Measurements from ENCODE around the gene TRIB2. TPM values are rescaled to one million over a fixed set of nuclear protein-coding genes. Genes with fewer than 3 reads are reported as not detected.

TRIB2 gene
- total RNA-seq, 1 experiment from 2014 or later = 6.2 TPM

DNA sequence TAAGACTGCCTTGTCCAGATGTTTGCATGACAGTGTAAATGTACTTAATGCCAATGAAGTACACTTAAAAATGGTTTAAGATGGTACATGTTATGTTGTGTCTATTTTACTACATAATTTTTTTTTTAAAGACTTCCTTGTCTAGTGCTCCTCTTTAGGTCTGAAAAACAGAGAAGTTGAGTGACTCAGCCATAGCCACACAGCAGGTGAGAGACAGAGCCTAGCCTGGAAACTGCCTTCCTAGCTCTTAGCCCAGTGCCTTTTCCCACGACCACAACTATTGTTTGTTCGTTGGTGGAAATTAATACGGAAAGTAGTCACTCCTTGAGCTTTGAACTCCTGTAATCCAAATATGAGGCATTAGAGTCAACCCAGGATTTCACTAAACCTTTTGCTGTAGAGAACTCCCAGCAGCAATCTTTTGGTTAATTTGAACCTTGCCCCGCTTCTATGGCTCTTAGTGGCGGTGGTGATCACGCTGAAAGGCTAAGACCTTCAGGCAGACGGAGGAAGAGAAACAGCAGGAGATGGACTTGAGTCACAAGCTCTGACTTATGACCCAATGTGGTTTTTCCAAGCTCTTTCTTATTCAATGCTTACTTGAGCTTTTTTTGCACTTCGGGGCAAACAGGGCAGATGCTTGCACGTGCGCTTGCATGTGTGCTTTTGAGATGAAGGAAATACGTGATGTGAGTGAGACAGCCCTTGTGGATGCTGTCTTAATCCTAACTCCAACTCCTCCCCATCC is 21.2 kb downstream of the TRIB2 start:
- intact Hi-C loops (cut with micrococcal nuclease; ENCODE audit: unreplicated experiment) = no loop called here
- CTCF ChIA-PET = no interaction called here
- Mint-ChIP-seq H3K27ac (ENCODE audit: unreplicated experiment) (no peak overlapping the region), H3K4me1 (ENCODE audit: low read depth, unreplicated experiment) (no peaks in the 10 kb centered on the region), H3K4me3 (ENCODE audit: low read depth, unreplicated experiment) (no peak overlapping the region), H3K27me3 (ENCODE audit: unreplicated experiment) (no peaks in the 10 kb centered on the region), H3K9me3 (ENCODE audit: low read depth, unreplicated experiment) (no peaks in the 10 kb centered on the region), H3K36me3 (ENCODE audit: insufficient read depth, unreplicated experiment) (no peaks in the 10 kb centered on the region)
- DNase-seq = no peak
- BruUV-seq (replicated peaks) = no TSS peak
- TF ChIP-seq, protein P1, sequence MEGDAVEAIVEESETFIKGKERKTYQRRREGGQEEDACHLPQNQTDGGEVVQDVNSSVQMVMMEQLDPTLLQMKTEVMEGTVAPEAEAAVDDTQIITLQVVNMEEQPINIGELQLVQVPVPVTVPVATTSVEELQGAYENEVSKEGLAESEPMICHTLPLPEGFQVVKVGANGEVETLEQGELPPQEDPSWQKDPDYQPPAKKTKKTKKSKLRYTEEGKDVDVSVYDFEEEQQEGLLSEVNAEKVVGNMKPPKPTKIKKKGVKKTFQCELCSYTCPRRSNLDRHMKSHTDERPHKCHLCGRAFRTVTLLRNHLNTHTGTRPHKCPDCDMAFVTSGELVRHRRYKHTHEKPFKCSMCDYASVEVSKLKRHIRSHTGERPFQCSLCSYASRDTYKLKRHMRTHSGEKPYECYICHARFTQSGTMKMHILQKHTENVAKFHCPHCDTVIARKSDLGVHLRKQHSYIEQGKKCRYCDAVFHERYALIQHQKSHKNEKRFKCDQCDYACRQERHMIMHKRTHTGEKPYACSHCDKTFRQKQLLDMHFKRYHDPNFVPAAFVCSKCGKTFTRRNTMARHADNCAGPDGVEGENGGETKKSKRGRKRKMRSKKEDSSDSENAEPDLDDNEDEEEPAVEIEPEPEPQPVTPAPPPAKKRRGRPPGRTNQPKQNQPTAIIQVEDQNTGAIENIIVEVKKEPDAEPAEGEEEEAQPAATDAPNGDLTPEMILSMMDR (IDR thresholded peaks at IDR 0.05; ENCODE audit: unreplicated experiment) = no peak

DNA sequence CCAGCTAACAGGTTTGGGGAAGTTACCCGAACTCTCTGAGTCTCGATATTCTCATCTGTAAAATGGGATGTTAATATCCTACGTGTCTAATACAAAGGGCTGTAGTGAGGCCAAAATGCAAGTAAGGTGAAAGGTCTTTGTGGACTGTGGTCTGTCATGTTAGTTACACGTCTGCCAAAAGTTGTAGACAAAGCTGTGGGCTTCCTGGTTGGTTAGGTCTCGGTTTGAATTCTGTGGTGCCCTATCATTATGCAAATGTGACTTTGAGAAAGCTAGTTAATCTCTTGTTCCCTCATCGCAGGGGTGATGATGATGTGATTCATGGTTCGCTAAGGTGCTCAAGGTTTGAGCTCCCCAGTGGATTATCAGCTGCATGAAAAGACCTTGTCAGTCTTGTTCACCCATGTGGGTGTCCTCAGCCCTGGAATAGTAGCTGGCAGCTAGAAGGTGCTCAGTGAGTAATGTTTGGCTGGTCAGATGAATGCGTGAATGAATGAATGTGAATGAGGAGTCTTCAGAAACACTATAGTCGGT is 23.1 kb downstream of the TRIB2 start:
- Mint-ChIP-seq H3K4me3 (ENCODE audit: low read depth, unreplicated experiment) (no peak overlapping the region), H3K27ac (ENCODE audit: unreplicated experiment) (no peak overlapping the region), H3K9me3 (ENCODE audit: low read depth, unreplicated experiment) (no peaks in the 10 kb centered on the region), H3K27me3 (ENCODE audit: unreplicated experiment) (no peaks in the 10 kb centered on the region), H3K36me3 (ENCODE audit: insufficient read depth, unreplicated experiment) (no peaks in the 10 kb centered on the region), H3K4me1 (ENCODE audit: low read depth, unreplicated experiment) (no peaks in the 10 kb centered on the region)
- CTCF ChIA-PET = no interaction called here
- no TSS peak for BruUV-seq (replicated peaks)
- intact Hi-C loops (cut with micrococcal nuclease; ENCODE audit: unreplicated experiment) = no loop called here
- DNase-seq = no peak
- TF ChIP-seq, protein P1 (IDR thresholded peaks at IDR 0.05; ENCODE audit: unreplicated experiment) = no peak

DNA sequence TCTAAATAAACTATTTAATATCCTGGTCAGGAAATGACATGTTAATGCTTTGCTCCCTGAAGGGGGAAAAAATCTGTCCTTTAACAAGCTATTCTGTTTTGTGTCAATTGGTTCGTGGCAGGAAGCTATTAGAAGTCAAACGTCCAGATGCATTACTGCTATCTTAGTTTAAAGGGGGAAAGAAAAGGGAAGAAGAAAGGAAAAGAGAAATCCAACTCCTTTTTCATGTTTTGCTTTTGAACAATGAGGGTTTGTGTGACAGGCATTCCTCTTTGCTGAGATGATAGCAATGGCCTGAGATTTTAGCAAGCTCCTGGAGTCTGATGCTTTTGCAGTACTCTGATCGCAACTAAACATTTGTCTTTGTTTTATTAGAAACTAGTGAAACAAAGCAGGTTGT is 24.6 kb downstream of the TRIB2 start:
- intact Hi-C loops (cut with micrococcal nuclease; ENCODE audit: unreplicated experiment) = no loop called here
- CTCF ChIA-PET = no interaction called here
- TF ChIP-seq, protein P1 (IDR thresholded peaks at IDR 0.05; ENCODE audit: unreplicated experiment) = no peak
- no peak for DNase-seq
- Mint-ChIP-seq H3K9me3 (ENCODE audit: low read depth, unreplicated experiment) (no peaks in the 10 kb centered on the region), H3K27me3 (ENCODE audit: unreplicated experiment) (no peaks in the 10 kb centered on the region), H3K4me3 (ENCODE audit: low read depth, unreplicated experiment) (no peak overlapping the region), H3K27ac (ENCODE audit: unreplicated experiment) (no peak overlapping the region), H3K4me1 (ENCODE audit: low read depth, unreplicated experiment) (no peaks in the 10 kb centered on the region), H3K36me3 (ENCODE audit: insufficient read depth, unreplicated experiment) (no peaks in the 10 kb centered on the region)
- BruUV-seq (replicated peaks) = no TSS peak

DNA sequence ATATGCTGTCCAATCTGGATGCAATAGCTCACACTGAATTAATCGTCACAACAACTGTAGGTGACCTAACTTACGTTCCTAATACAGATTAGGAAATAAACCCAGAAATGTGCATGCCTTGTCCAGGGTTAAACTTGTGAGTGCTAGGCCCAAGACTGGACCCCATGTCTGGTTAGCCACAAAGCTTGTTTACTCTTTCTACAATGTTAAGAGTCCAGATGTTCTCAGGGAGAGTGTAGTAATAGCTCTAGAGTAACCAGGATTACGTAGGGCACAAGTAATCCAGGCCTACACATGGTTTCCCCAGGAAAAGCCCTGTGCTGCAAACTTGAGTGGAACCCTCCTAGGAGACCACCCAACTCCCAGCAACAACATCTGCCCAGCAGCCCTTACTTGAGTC is 26.2 kb downstream of the TRIB2 start:
- intact Hi-C loops (cut with micrococcal nuclease; ENCODE audit: unreplicated experiment) = no loop called here
- CTCF ChIA-PET = no interaction called here
- TF ChIP-seq, protein P1 (IDR thresholded peaks at IDR 0.05; ENCODE audit: unreplicated experiment) = no peak
- no peak overlapping the region for H3K4me3 Mint-ChIP-seq (ENCODE audit: low read depth, unreplicated experiment)
- H3K36me3 Mint-ChIP-seq (ENCODE audit: insufficient read depth, unreplicated experiment) = no peaks in the 10 kb centered on the region
- BruUV-seq (replicated peaks) = no TSS peak
- H3K27ac Mint-ChIP-seq (ENCODE audit: unreplicated experiment) = no peak overlapping the region
- no peaks in the 10 kb centered on the region for H3K4me1 Mint-ChIP-seq (ENCODE audit: low read depth, unreplicated experiment)
- no peak for DNase-seq
- H3K9me3 Mint-ChIP-seq (ENCODE audit: low read depth, unreplicated experiment) = no peaks in the 10 kb centered on the region
- no peaks in the 10 kb centered on the region for H3K27me3 Mint-ChIP-seq (ENCODE audit: unreplicated experiment)
